HG03558 (cell line): ENCODE measurements around the gene SOCS1.

Source experiments
- ATAC-seq: cut with Tn5 transposase; IDR thresholded peaks from one replicate; pipeline ENCODE4 v1.9.1; 2021; ENCODE audit warnings: moderate number of reproducible peaks; ENCODE audit not compliant: unreplicated experiment; ENCODE audit errors: extremely low read depth

The SOCS1 gene

DNA sequence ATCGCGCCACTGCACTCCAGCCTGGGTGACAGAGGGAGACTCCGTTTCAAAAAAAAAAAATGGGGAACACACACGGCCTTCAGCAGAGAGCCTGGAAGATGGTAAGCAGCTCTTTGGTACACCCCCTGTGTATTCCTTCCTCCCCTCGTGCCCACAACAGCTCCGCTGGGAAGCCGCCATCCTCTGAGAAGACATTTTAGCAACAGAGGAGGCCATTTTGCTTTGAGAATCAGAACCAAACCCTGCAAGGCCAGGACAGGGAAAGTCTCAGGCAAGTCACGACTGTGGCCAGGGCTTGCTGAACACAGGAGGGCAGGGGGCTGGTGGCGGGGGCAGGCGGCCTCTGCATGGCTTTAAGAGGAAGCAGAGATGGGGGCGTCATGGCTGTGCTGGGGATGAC lies 45.7 kb downstream of the SOCS1 start:
- ATAC-seq = no peak

DNA sequence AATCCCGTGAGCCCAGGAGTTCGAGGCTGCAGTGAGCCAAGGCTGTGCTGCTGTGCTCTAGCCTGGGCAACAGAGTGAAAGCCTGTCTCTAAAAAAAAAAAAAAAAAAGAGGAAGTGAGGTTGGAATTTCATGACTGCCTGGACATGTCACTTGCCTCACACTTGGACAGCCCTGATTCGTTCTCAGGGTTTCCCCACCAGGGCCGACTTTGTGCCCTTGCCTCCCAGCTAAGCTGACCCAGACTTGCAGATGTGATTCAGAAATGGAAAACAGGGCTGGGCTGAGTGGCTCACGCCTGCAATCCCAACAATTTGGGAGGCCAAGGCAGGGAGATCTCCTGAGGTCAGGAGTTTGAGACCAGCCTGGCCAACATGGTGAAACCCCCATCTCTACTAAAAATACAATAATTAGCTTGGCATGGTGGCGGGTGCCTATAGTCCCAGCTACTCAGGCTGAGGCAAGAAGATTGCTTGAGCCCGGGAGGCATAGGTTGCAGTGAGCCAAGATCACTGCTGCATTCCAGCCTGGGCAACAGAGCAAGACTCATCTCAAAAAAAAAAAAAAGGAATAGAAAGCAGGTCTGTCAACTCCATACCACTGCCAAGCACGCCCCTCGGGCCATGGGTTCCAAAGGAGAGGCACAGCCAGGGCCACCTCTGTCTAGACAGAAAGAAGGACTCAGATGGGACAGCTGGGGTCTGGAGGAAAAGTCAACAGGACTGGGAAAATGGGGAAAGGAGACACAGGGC lies 46.9 kb downstream of the SOCS1 start:
- no peak for ATAC-seq

DNA sequence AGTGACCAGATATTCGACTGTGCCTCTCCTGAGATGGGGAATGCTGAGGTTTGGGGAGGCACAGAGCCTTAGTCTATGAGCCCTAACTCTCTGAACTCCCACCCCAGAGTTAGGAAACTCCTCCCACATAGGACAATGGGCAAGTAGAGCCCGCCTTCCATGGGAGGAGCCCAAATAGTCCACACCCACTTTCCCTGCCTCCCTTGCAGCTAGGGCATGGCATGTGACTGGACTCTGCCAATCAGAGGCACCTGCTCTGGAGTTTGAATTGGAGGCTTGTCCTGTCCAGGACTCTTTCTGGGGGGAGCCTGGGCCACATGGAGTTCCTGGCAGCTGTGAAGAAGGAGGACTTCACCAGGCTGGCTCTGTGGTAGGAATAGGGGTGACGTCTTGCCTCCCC lies 48.4 kb downstream of the SOCS1 start:
- no peak for ATAC-seq

DNA sequence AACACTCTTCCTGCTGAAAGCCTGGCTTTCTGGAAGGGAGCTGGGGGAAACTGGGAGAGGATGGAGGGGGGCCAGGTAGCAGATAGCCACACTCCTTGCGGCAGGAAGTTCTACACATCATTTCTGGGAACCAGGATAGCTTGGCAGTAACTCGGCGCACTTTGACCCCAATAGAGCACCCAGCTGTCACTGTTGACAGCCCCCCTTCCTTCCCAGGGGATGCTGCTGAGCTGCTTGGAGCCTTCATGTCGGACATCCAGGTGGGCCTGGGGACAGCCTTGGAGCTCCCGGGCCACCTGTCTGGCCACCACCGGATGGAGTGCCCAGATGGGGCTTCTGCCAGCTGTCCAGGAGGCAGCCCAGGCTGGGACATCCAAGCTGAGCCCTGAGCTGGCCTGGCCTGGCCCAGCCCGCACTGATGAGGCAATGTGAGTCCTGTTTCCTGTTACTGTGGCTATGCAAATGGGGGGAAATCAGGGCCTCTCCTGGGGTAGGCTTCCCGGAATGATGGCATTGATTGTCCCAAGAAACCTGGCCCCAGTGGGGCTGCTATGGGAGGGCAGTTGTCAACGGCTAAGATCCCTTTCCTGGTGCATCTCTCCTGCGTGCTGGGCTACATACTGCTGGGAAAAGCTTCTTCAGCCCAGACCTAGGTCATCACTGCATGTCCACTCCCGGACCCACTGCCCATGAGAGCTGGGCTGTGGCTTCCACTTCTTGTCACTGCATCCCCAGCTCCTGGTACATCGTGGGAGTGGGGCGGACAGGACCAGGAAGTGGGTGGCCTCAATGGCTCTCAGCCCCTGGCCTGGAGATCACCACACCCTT lies 50.0 kb downstream of the SOCS1 start:
- no peak for ATAC-seq

DNA sequence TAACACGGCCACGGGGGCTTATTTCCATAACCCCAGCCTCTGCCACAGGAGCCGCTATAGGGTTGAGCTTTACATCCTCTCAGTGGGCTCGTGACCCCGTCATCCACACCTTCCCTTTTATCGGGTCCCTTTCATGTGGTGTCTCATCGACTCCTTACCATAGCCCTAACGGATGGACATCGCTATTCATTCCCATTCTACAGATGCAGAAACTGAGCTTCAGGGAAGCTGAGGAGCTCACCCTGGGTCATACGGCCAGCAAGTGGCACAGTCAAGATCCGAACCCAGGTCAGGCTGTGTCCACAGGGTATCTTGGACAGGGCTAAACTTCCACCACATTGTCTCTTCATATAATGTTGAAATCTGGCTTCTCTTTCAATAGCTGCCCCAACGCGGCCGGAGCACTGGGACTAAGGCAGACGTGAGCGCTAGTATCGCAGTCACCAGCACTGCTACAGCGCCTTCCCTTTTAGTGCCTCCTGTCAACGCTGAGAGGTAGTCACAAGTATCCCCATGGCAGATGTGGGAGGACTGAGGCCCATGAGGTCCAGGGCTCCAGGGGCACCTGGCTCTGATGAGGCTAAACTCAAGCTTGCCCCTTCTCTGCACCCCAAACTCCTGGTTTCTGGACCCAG lies 50.8 kb downstream of the SOCS1 start:
- no peak for ATAC-seq

DNA sequence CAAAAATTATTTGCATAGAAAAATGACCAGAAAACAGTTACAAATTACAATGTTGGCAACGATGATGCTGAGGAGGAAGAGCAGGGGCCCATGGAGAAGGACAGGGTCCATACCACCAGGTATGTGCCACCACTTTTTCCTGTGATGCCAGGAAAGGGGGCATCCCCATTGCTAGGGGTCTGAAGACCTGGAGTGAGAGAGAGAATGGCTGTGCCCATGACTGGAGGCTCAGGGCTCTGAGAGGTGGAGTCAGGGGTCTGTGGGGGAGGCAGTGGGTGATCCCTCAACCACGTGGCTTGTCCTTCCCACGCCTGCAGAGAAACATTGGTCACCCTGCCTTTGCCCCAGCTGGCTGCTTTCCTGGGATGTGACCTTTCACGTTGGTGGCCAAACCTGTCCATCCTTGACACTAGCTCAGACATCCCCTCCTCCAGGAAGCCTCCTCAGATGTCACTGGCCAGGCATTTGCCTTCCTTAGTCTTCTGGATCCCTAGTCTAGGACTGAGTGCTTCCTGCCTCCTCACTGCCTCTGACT lies 51.4 kb downstream of the SOCS1 start:
- no peak for ATAC-seq
